NB4 (cell line): ENCODE results near the gene ACSBG1.
A peak's percentile ranks its signal among the peaks of the same experiment; 100 is the strongest.

Experiments used
- DNase-seq: peaks from one replicate; pipeline ENCODE4 v3.0.0; 2010; ENCODE audit warnings: low read depth
- H3K4me3 ChIP-seq: one replicate; pipeline ENCODE4 v1.5.1; 2011; ENCODE audit warnings: mild to moderate bottlenecking, low read depth, low read length, moderate library complexity
- MYC ChIP-seq: IDR thresholded peaks from 2 replicates; pipeline ENCODE4 v1.6.1; 2011; ENCODE audit warnings: low read depth, low read length
- POLR2A ChIP-seq: IDR thresholded peaks from 2 replicates; pipeline ENCODE4 v1.6.1; 2011; ENCODE audit warnings: mild to moderate bottlenecking; ENCODE audit not compliant: insufficient read length; ENCODE audit errors: extremely low read depth
- TF ChIP-seq, protein P1 (sequence below): IDR thresholded peaks from 2 replicates; pipeline ENCODE4 v1.6.1; 2011; ENCODE audit warnings: low read depth, low read length
- TF ChIP-seq, protein P2 (sequence below): IDR thresholded peaks from one replicate; pipeline ENCODE4 v1.5.1; 2012; ENCODE audit warnings: low read depth, low read length

The ACSBG1 gene

DNA sequence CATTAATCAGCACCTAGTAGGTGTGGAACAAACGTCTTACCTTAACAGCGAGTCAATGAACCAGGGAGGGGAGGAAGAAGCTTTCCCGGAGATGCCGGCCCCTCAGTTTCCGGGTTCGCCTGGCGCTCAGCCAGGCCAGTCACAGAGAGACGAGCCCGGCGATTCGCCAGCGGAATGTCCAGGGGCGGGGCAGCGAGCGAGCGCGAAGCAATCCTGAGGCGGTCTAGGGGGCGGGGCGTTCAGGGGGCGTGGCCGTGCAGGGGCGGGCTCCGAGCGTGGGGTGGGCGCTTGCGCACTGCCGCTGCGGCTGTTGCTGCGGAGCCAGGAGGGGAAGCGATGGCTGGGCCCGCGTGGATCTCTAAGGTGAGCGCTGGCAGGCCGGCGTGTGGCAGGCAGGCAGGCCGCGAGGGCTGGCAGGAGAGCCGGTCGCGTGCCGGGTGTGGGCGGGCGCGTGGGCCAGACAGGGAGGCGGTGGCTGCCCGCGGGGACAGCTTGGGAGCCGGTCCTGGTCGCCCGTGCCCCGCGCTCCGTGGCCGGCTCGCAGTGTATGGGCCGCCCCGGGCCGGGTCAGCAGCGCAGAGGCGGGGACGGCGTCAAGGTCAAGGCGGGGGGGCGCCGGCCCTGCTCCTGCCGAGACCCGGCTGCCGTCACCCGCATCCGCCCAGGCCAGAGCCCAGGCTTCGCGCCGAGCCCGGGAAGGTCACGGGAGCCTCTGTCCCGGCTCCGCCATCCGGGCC, 85.1 kb downstream of the ACSBG1 start, which contains the start of gene IDH3A:
Gene IDH3A, plus strand, starts transcription at position 295 of the 737 bp plus-strand sequence. Its CDS starts 42 bp downstream, at position 337.
- H3K4me3 ChIP-seq = peak within 1 kb of the TSS; percentile 85
- peak; percentile 64 for TF ChIP-seq POLR2A
- TF ChIP-seq MYC = peak; percentile 57; the same call in 1 of the 2 replicates
- TF ChIP-seq, protein P1, sequence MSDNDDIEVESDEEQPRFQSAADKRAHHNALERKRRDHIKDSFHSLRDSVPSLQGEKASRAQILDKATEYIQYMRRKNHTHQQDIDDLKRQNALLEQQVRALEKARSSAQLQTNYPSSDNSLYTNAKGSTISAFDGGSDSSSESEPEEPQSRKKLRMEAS = peak; percentile 37; the same call in 1 of the 2 replicates
- TF ChIP-seq, protein P2, sequence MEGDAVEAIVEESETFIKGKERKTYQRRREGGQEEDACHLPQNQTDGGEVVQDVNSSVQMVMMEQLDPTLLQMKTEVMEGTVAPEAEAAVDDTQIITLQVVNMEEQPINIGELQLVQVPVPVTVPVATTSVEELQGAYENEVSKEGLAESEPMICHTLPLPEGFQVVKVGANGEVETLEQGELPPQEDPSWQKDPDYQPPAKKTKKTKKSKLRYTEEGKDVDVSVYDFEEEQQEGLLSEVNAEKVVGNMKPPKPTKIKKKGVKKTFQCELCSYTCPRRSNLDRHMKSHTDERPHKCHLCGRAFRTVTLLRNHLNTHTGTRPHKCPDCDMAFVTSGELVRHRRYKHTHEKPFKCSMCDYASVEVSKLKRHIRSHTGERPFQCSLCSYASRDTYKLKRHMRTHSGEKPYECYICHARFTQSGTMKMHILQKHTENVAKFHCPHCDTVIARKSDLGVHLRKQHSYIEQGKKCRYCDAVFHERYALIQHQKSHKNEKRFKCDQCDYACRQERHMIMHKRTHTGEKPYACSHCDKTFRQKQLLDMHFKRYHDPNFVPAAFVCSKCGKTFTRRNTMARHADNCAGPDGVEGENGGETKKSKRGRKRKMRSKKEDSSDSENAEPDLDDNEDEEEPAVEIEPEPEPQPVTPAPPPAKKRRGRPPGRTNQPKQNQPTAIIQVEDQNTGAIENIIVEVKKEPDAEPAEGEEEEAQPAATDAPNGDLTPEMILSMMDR = no peak
- peak; percentile 98 for DNase-seq

DNA sequence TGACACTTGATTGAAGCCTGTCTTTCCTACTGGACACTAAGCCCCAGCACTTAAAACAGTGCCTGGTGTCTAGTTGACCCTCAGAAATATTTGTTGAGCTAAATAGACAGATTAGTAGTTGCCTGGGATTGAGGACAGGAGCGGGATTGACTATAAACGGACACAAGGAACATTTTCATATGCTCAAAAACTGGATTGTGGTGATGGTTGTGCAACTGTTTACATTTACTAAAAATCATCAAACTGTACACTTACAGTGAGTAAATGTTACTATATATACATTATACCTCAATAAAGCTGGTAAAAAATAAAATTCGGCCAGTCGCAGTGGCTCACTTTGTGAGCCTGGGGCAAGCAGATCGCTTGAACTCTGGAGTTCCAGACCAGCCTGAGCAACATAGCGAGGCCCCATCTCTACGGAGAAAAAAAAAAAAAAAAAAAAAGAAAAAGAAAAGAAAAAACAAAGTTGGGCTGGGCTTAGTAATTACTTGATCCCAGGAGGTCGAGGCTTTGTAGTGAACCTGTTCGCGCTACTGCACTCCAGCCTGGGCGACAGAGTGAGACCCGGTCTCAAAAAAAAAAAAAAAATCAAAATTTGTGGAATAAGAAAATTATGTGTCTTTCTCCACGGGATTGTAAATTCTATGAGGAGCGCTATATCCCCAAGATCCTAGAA, 85.8 kb downstream of the ACSBG1 start:
- TF ChIP-seq, protein P1 = no peak
- TF ChIP-seq MYC (no peak), POLR2A (no peak)
- TF ChIP-seq, protein P2 = no peak
- peak overlapping the region; percentile 85 for H3K4me3 ChIP-seq
- peak; percentile 24 for DNase-seq

GRCh38 chr15:78147566-78147965, 86.8 kb downstream of the ACSBG1 start:
- TF ChIP-seq MYC (no peak), POLR2A (no peak)

DNA sequence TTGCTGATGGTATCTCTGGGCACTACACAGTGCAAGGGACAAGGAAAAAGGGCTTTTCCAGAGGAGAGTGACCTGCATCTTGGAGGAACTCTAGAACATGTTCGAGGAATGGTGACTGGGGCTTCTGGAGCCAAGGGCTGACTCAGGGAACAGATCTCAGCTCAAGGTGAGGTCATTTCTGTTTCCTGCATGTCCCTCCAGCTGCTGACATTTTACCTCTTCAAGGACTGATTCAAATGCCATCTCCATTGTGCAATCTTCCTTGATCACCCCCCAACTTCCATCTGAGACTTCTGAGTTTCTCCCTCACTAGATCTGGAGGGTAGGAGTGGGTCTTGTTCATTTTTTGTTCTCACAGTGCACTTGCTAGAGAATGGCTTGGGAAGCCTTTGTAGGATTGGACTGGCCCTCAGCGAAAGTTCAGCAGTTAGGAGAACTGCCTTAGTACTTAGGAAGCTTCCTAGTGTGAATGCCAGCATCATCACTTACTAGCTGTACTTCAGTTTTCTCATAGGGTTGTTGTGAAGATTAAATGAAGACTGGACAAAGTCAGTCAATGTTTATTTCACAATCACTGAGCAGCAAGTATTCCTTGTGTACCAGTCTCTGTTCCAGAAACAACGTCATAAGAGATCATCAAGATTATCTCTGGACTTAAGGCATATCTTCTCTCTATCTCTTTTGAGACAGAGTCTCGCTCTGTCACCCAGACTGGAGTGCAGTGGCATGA, 87.8 kb downstream of the ACSBG1 start:
- TF ChIP-seq, protein P2 = no peak
- no peak for TF ChIP-seq POLR2A
- TF ChIP-seq MYC = no peak
- TF ChIP-seq, protein P1 = no peak
- H3K4me3 ChIP-seq = no peak overlapping the region
- DNase-seq = peak; percentile 43

More at GRCh38 chr15:78147566-78147965, 86.8 kb downstream of the ACSBG1 start:
- H3K4me3 ChIP-seq = no peak overlapping the region
- DNase-seq = no peak

- DNase-seq = no peak
- H3K4me3 ChIP-seq = no peak overlapping the region
- TF ChIP-seq POLR2A (no peak), MYC (no peak)
- TF ChIP-seq, protein P2 = no peak
- TF ChIP-seq, protein P1 = no peak
Measured at GRCh38 chr15:78142332-78142731, 92.0 kb downstream of the ACSBG1 start.
